Mononuclear cell (primary cell): ENCODE results near the gene MTLN. TPM values are rescaled to one million over a fixed set of nuclear protein-coding genes. Genes with fewer than 3 reads are reported as not detected.
A peak's percentile ranks its signal among the peaks of the same experiment; 100 is the strongest.
"Not testable (repeated sequence)": the region's sequence is repeated elsewhere in the genome, so short reads cannot be mapped to it uniquely, and the experiment has no call there.

Experiments used
- H3K27me3 ChIP-seq: 2 replicates; pipeline ENCODE4 v1.6.0; 2011; ENCODE audit warnings: low read length, control low read depth; ENCODE audit not compliant: insufficient read depth
- H3K4me1 ChIP-seq: 2 replicates; pipeline ENCODE4 v1.5.1; 2011; ENCODE audit warnings: mild to moderate bottlenecking, low read length, control low read depth; ENCODE audit not compliant: insufficient read depth
- H3K4me3 ChIP-seq: 2 replicates; pipeline ENCODE4 v1.5.1; 2011; ENCODE audit warnings: mild to moderate bottlenecking, low read length, moderate library complexity
- H3K9me3 ChIP-seq: 2 replicates; pipeline ENCODE4 v1.5.1; 2011; ENCODE audit warnings: low read depth, mild to moderate bottlenecking, control low read depth, low read length
- total RNA-seq: library from RNA; depleted of rRNA; stranded (reverse); fragments of >200 nt; gene quantifications from one replicate; pipeline ENCODE4 v1.2.3, GENCODE V29; 2012

The MTLN gene, protein sequence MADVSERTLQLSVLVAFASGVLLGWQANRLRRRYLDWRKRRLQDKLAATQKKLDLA
- 8.4 TPM for total RNA-seq

DNA sequence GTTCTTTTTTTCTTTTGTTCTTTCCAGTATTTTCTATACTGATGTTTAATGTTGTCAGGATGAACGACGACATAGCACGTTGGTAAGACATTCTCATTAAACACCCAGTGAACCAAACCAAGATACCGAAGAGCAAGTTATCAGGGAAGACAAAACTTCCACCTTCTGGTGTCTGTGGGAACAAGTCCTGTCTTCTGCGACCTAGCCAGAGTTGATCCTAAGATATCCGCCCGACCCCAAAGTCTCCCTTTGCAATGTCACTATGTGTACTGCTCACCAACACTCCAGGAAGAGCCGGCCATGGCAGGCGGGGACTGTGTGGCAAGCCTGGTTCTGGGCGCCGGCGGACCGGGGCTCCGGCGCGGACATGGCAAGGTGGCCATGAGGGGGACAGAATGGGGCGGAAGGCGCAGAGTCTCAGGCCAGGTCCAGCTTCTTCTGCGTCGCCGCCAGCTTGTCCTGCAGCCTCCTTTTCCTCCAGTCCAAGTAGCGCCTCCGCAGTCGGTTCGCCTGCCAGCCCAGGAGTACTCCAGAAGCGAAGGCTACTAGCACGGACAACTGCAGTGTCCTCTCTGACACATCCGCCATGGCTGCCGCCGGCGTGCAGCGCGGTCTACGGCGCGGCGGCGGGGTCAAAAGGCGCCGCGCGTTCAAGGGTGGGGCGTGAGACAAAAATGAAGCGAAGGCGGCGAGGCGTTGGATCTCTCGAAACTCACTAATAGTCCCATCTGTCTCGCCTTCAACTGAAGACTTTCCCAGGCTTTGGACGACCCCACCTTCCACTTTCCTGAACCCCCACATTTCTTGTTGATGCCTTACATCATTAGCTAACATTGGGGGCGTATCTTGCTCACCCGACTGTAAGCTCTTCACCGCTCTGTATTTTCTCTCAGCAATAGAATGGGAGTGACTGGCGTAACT, at the start of gene MTLN:
TSS of gene MTLN (minus strand) at position 610 of the 921 bp plus-strand sequence. CDS start at position 588, 22 bp downstream.
- Histone ChIP-seq H3K27me3 (peaks cover 29% of the 10 kb centered on the region), H3K4me1 (peaks cover 13% of the 10 kb centered on the region), H3K4me3 (peak within 1 kb of the TSS; percentile 85), H3K9me3 (no peaks in the 10 kb centered on the region)

DNA sequence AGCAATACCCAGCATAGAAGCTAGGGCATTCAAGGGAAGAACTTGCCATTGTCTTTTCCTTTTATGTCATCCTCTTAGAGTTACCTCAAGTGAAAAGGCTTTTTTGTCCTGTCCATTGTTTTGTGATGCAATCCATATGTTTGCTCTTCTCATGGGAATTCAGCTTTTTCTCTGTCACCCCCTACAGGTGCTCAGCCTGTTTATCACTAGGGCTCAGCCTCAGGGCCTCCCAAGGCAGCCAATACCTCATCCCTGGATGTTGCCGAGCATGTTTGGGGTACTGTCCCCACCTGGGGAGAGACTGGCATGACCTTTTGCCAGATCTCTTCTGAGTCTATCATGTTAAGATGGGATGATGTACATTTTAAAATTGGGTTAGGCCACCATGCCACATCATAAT, 49.6 kb upstream of the MTLN start:
- not testable (repeated sequence) for H3K4me3 ChIP-seq, H3K27me3 ChIP-seq, H3K9me3 ChIP-seq, H3K4me1 ChIP-seq

DNA sequence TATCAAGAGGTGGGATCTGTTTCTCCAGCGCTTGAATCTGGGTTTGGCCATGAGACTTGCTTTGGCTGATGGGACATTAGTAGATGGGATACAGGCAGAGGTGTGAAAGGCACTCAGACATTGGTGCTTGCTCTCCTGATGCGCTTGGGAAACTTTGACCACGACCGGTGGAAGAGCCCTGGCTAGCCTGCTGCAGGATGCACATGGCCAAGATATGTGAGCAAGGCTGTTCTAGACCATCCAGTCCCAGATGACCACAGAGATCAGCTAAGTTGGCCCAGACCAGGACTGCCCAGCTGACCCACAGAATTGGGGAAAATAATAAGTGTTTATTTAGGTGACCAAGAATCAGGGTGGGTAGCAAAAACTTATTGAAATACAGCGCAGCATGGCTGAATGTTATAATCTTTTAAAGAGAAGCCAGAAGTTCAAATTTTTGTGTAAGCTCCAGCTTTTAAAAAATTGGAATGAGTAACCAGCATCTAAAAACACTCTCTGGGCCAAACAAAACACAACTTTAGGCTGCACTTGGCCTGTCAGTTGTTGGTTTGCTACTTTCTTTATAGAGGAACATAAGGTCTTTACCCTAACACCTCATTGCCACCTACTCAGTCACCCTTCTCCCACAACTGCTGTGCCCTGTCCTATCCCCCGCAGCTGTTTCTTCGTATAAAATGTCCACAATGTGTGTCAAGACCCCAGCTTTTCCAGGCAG, 35.9 kb upstream of the MTLN start:
- H3K4me3 ChIP-seq, H3K9me3 ChIP-seq, H3K4me1 ChIP-seq, H3K27me3 ChIP-seq: not testable (repeated sequence)

DNA sequence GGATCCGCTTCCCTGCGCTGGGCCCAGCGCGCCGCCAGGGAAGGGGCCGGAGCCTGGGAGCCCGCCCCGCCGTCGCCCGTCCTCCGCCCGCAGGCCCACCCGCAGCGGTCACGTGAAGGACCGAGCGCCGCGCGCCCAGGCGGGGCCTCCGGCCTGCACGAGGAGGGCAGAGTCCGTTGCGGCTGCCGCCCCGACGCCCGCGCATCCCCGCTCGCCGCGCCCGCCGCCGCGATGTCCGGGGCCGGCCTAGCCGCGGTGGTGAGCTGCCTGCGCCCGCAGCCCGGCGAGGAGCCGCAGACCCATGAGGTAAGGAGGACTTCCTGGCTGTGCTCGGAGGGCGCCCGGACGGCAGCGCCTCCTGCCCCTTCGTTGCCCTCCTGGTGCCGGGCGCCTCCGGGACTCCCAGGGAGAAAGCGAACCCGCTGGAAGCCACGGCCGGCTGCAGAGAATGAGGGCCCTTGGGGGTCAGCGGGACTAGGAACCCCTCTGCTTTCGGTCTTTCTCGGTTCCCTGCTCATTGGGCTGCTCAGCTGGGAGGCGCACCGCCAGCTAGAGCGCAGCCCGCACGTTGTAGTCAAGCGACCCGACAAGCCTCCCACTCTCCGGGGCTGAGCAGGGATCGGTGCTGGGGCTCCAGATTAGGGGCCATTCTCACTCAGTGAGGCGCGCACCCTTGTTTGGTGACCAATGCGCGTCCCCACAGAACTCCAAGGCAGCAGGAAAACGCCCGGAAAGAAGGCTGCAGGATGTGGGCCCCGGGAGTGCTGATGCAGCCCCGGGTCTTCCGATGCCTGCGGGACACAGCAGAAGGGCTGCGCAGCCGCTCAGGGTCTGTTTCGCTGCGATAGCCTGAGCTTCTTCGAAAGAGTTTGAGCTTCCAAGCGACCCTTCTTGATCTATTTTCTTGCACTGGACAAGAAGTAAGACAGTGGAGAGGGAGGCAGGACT, 33.4 kb upstream of the MTLN start:
- H3K4me3 ChIP-seq, H3K9me3 ChIP-seq, H3K4me1 ChIP-seq, H3K27me3 ChIP-seq: not testable (repeated sequence)

DNA sequence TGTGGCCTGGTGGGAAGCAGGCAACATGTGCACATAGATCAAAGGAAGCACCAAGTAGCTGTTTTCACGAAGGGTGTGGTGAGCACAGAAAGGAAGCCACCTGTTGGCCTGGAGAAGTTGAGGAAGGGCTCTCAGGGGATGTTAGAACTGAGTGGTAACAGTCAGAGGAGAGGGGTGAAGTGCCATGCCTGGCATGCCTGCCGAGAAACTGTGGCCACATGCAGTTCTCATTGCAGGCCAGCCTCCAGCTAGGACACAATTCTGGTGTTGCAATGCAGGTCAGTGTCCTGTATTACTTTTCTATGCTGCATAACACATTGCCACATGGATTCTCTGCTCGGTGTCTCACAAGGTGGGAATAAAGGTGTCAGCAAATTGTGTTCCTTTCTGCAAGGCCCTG, 30.9 kb upstream of the MTLN start:
- H3K9me3 ChIP-seq, H3K4me1 ChIP-seq, H3K4me3 ChIP-seq, H3K27me3 ChIP-seq: not testable (repeated sequence)

DNA sequence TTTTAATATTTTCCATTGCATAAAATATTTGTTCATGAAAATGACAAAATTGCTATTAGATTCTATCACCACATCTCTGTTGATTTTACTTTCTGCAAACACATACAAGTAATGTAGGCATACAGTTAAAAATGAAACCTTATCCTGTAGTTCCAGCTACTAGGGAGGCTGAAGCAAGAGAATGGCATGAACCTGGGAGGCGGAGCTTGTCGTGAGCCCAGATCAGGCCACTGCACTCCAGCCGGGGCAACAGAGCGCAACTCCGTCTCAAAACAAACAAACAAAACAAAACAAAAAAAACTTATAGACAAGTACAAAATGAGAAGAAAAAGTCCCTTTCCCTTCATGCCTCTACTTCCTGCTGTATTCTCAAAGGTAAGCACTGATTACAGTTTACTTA, 22.2 kb upstream of the MTLN start:
- H3K4me1 ChIP-seq, H3K4me3 ChIP-seq, H3K9me3 ChIP-seq, H3K27me3 ChIP-seq: not testable (repeated sequence)

DNA sequence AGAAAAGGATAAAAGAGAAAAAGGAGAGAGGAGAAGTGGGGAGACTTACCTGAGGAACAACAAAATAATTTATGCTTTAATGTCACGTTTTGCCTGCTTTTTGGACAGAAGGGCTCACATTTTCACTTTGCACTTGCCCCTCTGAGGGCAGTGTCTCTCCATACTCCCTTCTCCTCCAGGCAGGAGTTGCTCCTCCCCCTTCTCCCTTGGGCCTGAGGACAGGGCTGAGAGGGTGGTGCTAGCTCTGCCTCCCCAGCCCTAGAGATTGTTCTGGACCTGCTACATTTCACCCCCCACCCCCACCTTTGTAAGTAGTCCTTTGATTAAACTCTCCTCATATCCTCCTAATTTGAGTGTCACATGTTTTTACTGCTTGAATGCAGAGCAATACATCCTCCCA, 17.5 kb upstream of the MTLN start:
- H3K4me3 ChIP-seq, H3K9me3 ChIP-seq, H3K27me3 ChIP-seq, H3K4me1 ChIP-seq: not testable (repeated sequence)

DNA sequence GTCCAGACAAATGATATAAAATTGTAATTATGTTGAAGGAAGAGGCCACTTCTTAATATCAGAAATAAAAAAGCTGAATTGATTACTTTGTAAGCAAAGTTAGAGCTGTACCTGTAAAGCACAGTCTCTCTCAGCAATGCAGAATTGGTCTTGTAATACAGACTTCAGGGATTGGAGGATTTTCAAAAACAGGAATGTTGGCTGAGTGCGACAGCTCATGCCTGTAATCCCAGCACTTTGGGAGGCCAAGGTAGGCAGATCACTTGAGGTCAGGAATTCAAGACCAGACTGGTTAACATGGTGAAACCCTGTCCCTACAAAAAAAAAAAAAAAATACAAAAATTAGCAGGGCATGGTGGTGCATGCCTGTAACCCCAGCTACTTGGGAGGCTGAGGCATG, 10.3 kb upstream of the MTLN start:
- not testable (repeated sequence) for H3K4me3 ChIP-seq, H3K9me3 ChIP-seq, H3K4me1 ChIP-seq
- peaks cover 21% of the 10 kb centered on the region for H3K27me3 ChIP-seq

DNA sequence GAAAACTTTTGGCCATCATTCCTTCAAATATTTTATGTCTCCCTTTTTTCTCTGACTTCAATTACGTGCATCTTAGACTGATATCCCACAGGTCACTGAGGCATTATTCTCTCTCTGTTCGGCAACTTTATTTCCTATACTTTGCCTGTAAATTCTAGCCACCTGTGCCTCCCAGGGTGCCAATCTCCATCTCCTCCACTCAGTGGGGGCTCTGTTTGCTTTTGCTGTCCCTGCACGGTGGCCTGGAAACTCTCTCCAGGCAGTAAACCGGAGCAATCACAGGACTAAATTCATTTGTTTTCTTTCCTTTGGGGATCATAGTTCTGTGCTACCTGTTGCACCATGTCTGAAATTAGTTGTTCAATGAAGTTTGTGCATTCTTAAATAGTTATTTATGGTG, 9.6 kb upstream of the MTLN start:
- peaks cover 22% of the 10 kb centered on the region for H3K27me3 ChIP-seq
- H3K4me1 ChIP-seq = no peaks in the 10 kb centered on the region
- H3K9me3 ChIP-seq = no peaks in the 10 kb centered on the region
- no peak overlapping the region for H3K4me3 ChIP-seq

DNA sequence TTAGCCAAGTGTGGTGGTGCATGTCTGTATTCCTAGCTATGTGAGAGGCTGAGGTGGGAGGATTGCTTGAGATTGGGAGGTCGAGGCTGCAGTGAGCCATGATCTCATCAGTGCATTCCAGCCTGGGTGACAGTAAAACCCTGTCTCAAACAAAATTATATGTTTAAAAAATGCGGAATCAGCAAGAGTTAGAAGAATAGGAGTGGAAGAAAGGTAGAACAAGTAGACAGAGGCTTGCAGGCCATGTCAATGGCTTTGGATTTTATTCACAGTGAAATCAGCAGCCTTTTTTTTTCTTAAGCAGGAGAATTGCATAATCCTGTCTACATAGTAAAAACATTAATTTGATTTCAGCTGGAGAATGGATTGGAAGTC, 7.8 kb upstream of the MTLN start:
- H3K27me3 ChIP-seq = peaks cover 31% of the 10 kb centered on the region
- H3K9me3 ChIP-seq = no peaks in the 10 kb centered on the region
- no peak overlapping the region for H3K4me3 ChIP-seq
- no peaks in the 10 kb centered on the region for H3K4me1 ChIP-seq

DNA sequence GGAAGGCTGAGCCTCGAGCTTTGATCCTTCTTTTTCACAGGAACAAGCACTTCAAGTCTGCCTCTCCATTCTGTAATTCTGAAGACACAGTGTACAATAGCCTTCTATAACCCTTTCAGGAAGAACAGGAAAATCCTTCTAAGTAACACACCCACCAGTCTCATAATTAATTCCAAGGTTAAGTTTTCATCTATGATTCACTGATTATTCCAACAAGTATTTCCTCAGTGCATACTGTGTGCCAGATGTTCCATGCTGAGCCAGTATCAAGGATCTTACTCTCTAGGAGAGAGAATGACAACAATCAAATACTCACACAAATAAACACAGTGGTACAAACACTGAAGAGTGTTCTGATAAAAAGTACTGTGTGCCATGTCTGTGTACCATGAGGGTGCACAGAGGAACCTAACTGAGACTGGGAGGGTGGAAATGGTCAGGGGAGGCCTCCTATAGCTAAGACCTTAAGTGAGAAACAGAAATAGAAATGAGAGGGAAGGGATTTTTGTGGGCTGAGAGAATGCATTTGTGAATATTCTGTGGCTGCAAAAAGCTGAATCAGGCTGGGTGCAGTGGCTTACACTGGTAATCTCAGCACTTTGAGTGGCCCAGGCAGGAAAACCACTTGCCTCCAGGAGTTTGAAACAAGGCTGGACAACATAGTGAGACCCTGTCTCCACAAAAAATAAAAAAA, 7.3 kb upstream of the MTLN start:
- H3K27me3 ChIP-seq = peaks cover 36% of the 10 kb centered on the region
- H3K4me1 ChIP-seq = no peaks in the 10 kb centered on the region
- no peak overlapping the region for H3K4me3 ChIP-seq
- no peaks in the 10 kb centered on the region for H3K9me3 ChIP-seq

DNA sequence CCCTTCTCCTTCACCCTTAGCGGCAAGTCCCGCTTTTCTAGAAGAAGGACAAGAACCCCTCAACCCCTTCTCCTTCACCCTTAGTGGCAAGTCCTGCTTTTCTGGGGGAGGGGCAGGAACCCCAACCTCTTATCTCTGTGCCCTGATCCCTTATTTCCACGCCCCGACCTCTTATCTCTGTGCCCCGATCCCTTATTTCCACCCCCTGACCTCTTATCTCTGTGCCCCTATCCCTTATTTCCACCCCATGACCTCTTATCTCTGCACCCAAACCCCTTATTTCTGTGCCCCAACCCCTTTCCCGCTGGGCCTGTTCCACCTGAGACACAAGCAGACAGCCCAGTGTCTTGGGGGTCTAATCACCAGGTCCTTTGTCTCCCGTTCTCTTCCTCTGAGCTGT, 6.5 kb upstream of the MTLN start:
- not testable (repeated sequence) for H3K9me3 ChIP-seq, H3K4me1 ChIP-seq, H3K4me3 ChIP-seq
- H3K27me3 ChIP-seq = peaks cover 43% of the 10 kb centered on the region

DNA sequence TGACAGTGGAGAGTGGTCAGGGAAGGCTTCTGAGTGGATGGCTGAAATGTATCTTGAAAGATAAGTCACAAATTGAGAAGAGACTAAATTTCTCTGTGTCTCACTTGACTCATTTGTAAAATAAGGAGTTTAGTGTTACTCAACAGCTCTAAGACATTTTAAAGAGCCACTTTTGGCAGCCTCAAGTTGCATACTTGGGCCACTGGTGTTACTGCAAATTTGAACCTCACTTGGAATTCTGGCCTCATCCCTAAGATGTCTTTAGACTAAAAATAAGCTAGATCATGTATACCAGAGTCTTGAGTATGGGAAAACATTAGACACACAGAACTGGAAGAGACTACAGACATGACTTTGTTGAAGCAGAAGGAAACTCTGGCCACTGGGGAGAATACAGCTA, 4.5 kb upstream of the MTLN start:
- H3K27me3 ChIP-seq = peaks cover 32% of the 10 kb centered on the region
- H3K4me1 ChIP-seq = peaks cover 3% of the 10 kb centered on the region
- H3K9me3 ChIP-seq = no peaks in the 10 kb centered on the region
- H3K4me3 ChIP-seq = no peak overlapping the region

DNA sequence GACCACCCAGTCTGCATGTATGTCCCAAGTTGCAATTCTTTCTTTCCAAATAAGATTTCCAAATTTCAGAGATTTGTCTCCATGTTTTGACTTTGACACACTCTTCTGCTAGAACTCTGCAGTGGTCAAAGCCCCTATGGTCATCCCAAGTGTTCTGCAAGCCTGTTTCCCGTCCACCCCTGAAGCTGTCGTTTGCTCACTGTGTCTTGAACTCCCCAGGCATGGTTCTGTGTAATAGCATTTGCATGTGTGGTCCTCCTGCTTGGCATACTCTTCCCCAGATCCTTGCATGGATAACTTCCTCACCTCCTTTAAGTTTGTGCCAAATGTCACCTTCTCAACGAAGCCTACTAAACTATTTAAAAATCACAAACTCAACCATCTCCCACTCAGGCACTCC, 3.9 kb upstream of the MTLN start:
- peaks cover 29% of the 10 kb centered on the region for H3K27me3 ChIP-seq
- no peak overlapping the region for H3K4me3 ChIP-seq
- H3K9me3 ChIP-seq = no peaks in the 10 kb centered on the region
- H3K4me1 ChIP-seq = peaks cover 8% of the 10 kb centered on the region
